Natural killer cell treated with Interleukin-12 subunit alpha and Interleukin-12 subunit beta and Interleukin-15 and Interleukin-18, amount 100 ng/mL, for 72 hours (primary cell): ENCODE results near the gene SPEN. TPM values are rescaled to one million over a fixed set of nuclear protein-coding genes. Genes with fewer than 3 reads are reported as not detected.
"Not testable (repeated sequence)": the region's sequence is repeated elsewhere in the genome, so short reads cannot be mapped to it uniquely, and the experiment has no call there.

Experiments used
- ATAC-seq, 2 donors: fragments of 150-1000 bp; cut with Tn5 transposase in 1 of 2; sonication (Bioruptor Pico), chemical (Tn5 transposase) in 1 of 2; 2 replicates each; pipeline ENCODE4 v1.10.0; 2021
- DNase-seq: peaks from one replicate; pipeline ENCODE4 v3.0.0; 2022; ENCODE audit warnings: low spot score
- H3K27ac Mint-ChIP-seq, 2 donors: 1 replicate in 1 of 2; 2 replicates in 1 of 2; pipeline ENCODE4 v1.8.0; 2022; ENCODE audit warnings: mixed read lengths in 2 of 2, mild to moderate bottlenecking in 1 of 2, moderate library complexity in 1 of 2
- H3K27me3 Mint-ChIP-seq, 2 donors: 1 replicate in 1 of 2; 2 replicates in 1 of 2; pipeline ENCODE4 v1.8.0; 2022; ENCODE audit warnings: mixed read lengths in 2 of 2
- H3K36me3 Mint-ChIP-seq: one replicate; pipeline ENCODE4 v1.8.0; 2022; ENCODE audit warnings: mixed read lengths
- H3K4me1 Mint-ChIP-seq, 2 donors: 1 replicate in 1 of 2; 2 replicates in 1 of 2; pipeline ENCODE4 v1.8.0; 2022; ENCODE audit warnings: low read depth in 2 of 2, mixed read lengths in 2 of 2, mild to moderate bottlenecking in 1 of 2
- H3K4me3 Mint-ChIP-seq: one replicate; pipeline ENCODE4 v1.8.0; 2022; ENCODE audit warnings: mixed read lengths
- H3K9me3 Mint-ChIP-seq: 2 replicates; pipeline ENCODE4 v1.8.0; 2022; ENCODE audit warnings: mixed read lengths
- total RNA-seq, 2 donors: library from RNA; stranded (reverse); gene quantifications; one replicate each; pipeline ENCODE4 v1.2.3, GENCODE V29; 2022

The SPEN gene
- total RNA-seq, 2 donors from 2014 or later = 58.6 to 92.4 TPM

GRCh38 chr1:15908597-15908996, 61.1 kb downstream of the SPEN start:
- H3K9me3 Mint-ChIP-seq = no peaks in the 10 kb centered on the region
- peaks cover 0 to 5% of the 10 kb centered on the region in 2 donors for H3K4me1 Mint-ChIP-seq
- ATAC-seq = no peak
- H3K4me3 Mint-ChIP-seq = no peak overlapping the region
- H3K27me3 Mint-ChIP-seq = no peaks in the 10 kb centered on the region
- H3K36me3 Mint-ChIP-seq = peaks cover 6% of the 10 kb centered on the region
- peak overlapping the region in 1 of 2 donors; percentile 31 for H3K27ac Mint-ChIP-seq
- DNase-seq = no peak

DNA sequence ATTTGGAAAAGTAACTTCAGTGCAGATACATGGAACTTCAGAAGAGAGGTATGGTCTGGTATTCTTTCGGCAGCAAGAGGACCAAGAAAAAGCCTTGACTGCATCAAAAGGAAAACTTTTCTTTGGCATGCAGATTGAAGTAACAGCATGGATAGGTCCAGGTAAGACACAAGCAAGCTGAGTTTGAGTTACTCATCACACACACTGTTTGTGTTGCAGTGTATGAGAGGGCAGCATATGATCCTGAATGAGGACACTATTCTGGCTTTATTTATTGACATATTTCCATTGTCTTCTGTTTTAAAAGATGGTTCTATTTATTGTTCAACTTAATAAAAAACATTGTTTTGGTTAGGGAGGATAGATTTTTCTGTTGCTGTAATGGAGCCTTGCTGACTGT, 63.6 kb downstream of the SPEN start:
- Mint-ChIP-seq H3K4me3 (no peak overlapping the region), H3K36me3 (peaks cover 8% of the 10 kb centered on the region), H3K27ac (no peak overlapping the region), H3K4me1 (peaks cover 7 to 8% of the 10 kb centered on the region in 2 donors), H3K9me3 (no peaks in the 10 kb centered on the region), H3K27me3 (no peaks in the 10 kb centered on the region)
- DNase-seq (no peak), ATAC-seq (no peak)

GRCh38 chr1:15911927-15912326, 64.4 kb downstream of the SPEN start:
- no peaks in the 10 kb centered on the region for H3K9me3 Mint-ChIP-seq
- DNase-seq = no peak
- H3K27ac Mint-ChIP-seq = no peak overlapping the region
- H3K4me1 Mint-ChIP-seq = peaks cover 12 to 15% of the 10 kb centered on the region in 2 donors
- no peak overlapping the region for H3K4me3 Mint-ChIP-seq
- ATAC-seq = no peak
- no peaks in the 10 kb centered on the region for H3K27me3 Mint-ChIP-seq
- H3K36me3 Mint-ChIP-seq = peaks cover 10% of the 10 kb centered on the region

DNA sequence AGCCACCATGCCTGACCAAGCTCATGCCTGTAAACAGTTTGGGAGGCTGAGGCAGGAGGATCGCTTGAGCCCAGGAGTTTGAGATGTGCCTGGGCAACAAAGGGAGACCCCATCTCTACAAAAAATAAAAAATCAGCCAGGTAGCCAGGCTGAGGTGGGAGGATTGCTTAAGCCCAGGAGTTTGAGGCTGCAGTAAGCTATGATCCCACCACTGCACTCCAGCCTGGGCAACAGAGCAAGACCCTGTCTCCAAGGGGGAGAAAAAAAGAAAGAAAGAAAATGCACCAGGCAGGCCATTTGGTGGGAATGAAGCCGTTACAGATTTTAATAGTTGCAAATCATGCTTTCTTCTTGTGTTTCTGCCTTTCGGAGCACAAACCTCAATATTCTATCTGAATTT, 66.1 kb downstream of the SPEN start:
- H3K4me1 Mint-ChIP-seq = peaks cover 20% of the 10 kb centered on the region in 2 donors
- DNase-seq, H3K27me3 Mint-ChIP-seq, ATAC-seq, H3K27ac Mint-ChIP-seq, H3K36me3 Mint-ChIP-seq, H3K4me3 Mint-ChIP-seq, H3K9me3 Mint-ChIP-seq: not testable (repeated sequence)

DNA sequence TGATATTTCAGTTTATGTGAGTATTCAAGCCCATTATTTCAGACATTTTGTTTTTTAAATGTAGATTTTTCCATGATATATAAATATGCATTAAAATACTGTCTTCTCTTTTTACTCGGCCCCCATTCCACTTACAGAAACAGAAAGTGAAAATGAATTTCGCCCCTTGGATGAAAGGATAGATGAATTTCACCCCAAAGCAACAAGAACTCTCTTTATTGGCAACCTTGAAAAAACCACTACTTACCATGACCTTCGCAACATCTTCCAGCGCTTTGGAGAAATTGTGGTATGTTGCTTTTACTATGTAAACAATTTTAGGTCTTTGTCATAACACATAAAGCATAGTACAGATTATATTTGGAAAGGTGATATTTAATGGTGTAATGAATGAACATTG, 68.5 kb downstream of the SPEN start:
- peaks cover 8% of the 10 kb centered on the region for H3K36me3 Mint-ChIP-seq
- ATAC-seq (no peak), DNase-seq (no peak)
- no peaks in the 10 kb centered on the region for H3K27me3 Mint-ChIP-seq
- H3K4me3 Mint-ChIP-seq = peak overlapping the region; percentile 67
- H3K4me1 Mint-ChIP-seq = peaks cover 30% of the 10 kb centered on the region in 2 donors
- no peaks in the 10 kb centered on the region for H3K9me3 Mint-ChIP-seq
- peak overlapping the region; percentile 61 to 88 for H3K27ac Mint-ChIP-seq

DNA sequence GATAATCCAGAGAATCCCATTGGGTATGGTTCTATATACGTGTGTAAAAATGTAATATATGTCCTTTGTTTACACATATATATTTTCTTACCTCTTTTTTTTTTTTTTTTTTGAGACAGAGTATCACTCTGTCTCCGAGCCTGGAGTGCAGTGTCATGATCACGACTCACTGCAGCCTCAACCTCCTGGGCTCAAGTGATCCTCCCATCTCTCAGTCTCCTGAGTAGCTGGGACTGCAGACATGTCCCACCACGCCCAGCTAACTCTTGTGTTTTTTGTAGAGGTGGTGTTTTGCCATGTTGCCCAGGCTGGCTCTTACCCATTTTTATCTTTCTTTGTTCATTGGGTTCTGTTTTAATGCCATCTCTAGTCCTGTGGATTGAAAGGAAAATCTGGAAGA, 68.9 kb downstream of the SPEN start:
- H3K27ac Mint-ChIP-seq = peak overlapping the region; percentile 61 to 88
- H3K27me3 Mint-ChIP-seq = no peaks in the 10 kb centered on the region
- peaks cover 29 to 30% of the 10 kb centered on the region in 2 donors for H3K4me1 Mint-ChIP-seq
- no peaks in the 10 kb centered on the region for H3K9me3 Mint-ChIP-seq
- peak overlapping the region; percentile 67 for H3K4me3 Mint-ChIP-seq
- ATAC-seq (peak; percentile 20 to 44), DNase-seq (no peak)
- H3K36me3 Mint-ChIP-seq = peaks cover 12% of the 10 kb centered on the region

- Mint-ChIP-seq H3K27ac (peak overlapping the region; percentile 61 to 88), H3K4me3 (peak overlapping the region; percentile 67), H3K9me3 (no peaks in the 10 kb centered on the region), H3K36me3 (peaks cover 17% of the 10 kb centered on the region), H3K27me3 (no peaks in the 10 kb centered on the region), H3K4me1 (peaks cover 27 to 30% of the 10 kb centered on the region in 2 donors)
- no peak for DNase-seq
- peak; percentile 70 to 71 for ATAC-seq
Observed at GRCh38 chr1:15916916-15917315, 69.4 kb downstream of the SPEN start.

DNA sequence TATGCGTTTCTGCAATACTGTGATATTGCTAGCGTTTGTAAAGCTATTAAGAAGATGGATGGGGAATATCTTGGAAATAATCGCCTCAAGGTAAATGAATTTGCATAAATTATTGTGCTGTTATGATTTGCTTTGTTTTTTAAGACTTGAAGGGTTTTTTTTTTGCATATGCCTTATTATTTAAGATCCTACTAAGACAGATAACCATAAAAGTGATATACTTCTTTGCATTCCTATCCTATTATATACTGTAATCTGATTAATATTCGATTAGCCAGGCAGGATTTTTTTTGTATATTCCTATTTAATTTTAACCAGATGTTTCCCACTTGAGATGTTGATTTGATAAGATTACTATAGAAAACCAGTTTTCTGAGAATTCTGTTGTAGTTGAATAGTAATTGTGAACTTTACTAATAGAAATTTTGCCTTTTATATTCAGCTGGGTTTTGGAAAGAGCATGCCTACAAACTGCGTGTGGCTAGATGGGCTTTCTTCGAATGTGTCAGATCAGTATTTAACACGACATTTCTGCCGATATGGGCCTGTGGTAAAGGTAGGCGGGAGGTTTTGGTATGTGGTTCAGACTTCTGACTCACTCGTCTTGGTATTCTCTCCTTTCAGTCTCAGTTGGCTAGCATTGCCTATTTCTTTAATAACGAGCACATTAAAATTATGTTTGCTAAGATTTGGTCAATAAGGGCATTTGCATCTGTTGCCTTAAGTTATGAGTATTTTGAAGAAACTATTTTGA, 71.6 kb downstream of the SPEN start:
- Mint-ChIP-seq H3K27me3 (no peaks in the 10 kb centered on the region), H3K9me3 (no peaks in the 10 kb centered on the region), H3K4me3 (peak overlapping the region; percentile 76), H3K36me3 (peaks cover 21% of the 10 kb centered on the region), H3K27ac (peak overlapping the region; percentile 59 to 70), H3K4me1 (peaks cover 27 to 30% of the 10 kb centered on the region in 2 donors)
- DNase-seq (peak; percentile 84), ATAC-seq (peak; percentile 93 to 97)

GRCh38 chr1:15923241-15923640, 75.7 kb downstream of the SPEN start:
- no peak overlapping the region for H3K4me3 Mint-ChIP-seq

GRCh38 chr1:15926448-15926847, 78.9 kb downstream of the SPEN start:
- H3K27ac Mint-ChIP-seq, ATAC-seq, H3K4me3 Mint-ChIP-seq, DNase-seq, H3K9me3 Mint-ChIP-seq, H3K27me3 Mint-ChIP-seq: not testable (repeated sequence)
- peaks cover 9 to 12% of the 10 kb centered on the region in 2 donors for H3K4me1 Mint-ChIP-seq
- peaks cover 46% of the 10 kb centered on the region for H3K36me3 Mint-ChIP-seq

More at GRCh38 chr1:15923241-15923640, 75.7 kb downstream of the SPEN start:
- Mint-ChIP-seq H3K4me1 (peaks cover 15 to 17% of the 10 kb centered on the region in 2 donors), H3K27me3 (no peaks in the 10 kb centered on the region), H3K36me3 (peaks cover 22% of the 10 kb centered on the region), H3K9me3 (no peaks in the 10 kb centered on the region), H3K27ac (no peak overlapping the region)
- DNase-seq = no peak
- no peak for ATAC-seq

DNA sequence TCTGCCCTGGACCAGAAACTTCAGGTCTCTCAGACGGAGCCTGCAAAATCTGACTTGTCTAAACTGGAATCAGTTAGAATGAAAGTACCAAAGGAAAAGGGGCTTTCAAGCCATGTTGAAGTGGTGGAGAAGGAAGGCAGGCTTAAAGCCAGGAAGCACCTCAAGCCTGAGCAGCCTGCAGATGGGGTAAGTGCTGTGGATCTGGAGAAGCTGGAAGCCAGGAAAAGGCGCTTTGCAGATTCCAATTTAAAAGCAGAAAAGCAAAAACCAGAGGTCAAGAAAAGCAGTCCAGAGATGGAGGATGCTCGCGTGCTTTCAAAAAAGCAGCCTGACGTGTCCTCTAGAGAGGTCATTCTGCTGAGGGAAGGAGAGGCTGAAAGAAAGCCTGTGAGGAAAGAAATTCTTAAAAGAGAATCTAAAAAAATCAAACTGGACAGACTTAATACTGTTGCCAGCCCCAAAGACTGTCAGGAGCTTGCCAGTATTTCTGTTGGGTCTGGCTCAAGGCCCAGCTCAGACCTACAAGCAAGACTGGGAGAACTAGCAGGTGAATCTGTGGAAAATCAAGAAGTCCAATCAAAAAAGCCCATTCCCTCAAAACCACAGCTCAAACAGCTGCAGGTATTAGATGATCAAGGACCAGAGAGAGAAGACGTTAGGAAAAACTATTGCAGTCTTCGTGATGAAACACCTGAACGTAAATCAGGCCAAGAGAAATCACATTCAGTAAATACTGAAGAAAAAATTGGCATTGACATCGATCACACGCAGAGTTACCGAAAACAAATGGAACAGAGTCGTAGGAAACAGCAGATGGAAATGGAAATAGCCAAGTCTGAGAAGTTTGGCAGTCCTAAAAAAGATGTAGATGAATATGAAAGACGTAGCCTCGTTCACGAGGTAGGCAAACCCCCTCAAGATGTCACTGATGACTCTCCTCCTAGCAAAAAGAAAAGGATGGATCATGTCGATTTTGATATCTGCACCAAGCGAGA, 81.8 kb downstream of the SPEN start:
- peaks cover 45% of the 10 kb centered on the region for H3K36me3 Mint-ChIP-seq
- peak overlapping the region; percentile 39 to 64 for H3K27ac Mint-ChIP-seq
- H3K4me1 Mint-ChIP-seq = peaks cover 9 to 12% of the 10 kb centered on the region in 2 donors
- no peak overlapping the region for H3K4me3 Mint-ChIP-seq
- no peaks in the 10 kb centered on the region for H3K27me3 Mint-ChIP-seq
- no peaks in the 10 kb centered on the region for H3K9me3 Mint-ChIP-seq
- ATAC-seq = no peak
- DNase-seq = no peak

DNA sequence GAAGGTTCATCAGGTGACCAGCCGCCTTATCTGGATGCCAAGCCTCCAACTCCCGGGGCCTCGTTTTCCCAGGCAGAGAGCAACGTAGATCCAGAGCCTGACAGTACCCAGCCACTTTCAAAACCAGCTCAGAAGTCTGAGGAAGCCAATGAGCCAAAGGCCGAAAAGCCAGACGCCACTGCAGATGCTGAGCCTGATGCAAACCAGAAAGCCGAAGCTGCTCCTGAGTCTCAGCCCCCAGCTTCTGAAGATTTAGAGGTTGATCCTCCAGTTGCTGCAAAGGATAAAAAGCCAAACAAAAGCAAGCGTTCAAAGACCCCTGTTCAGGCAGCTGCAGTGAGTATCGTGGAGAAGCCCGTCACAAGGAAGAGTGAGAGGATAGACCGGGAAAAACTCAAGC, 83.9 kb downstream of the SPEN start:
- H3K36me3 Mint-ChIP-seq = peaks cover 45% of the 10 kb centered on the region
- H3K4me3 Mint-ChIP-seq = no peak overlapping the region
- no peaks in the 10 kb centered on the region for H3K9me3 Mint-ChIP-seq
- peak overlapping the region in 1 of 2 donors; percentile 64 for H3K27ac Mint-ChIP-seq
- no peaks in the 10 kb centered on the region for H3K27me3 Mint-ChIP-seq
- DNase-seq (no peak), ATAC-seq (no peak)
- H3K4me1 Mint-ChIP-seq = peaks cover 12 to 15% of the 10 kb centered on the region in 2 donors

- H3K36me3 Mint-ChIP-seq = peaks cover 45% of the 10 kb centered on the region
- no peaks in the 10 kb centered on the region for H3K27me3 Mint-ChIP-seq
- peak overlapping the region; percentile 16 to 64 for H3K27ac Mint-ChIP-seq
Observed at GRCh38 chr1:15931884-15932283, 84.4 kb downstream of the SPEN start.

DNA sequence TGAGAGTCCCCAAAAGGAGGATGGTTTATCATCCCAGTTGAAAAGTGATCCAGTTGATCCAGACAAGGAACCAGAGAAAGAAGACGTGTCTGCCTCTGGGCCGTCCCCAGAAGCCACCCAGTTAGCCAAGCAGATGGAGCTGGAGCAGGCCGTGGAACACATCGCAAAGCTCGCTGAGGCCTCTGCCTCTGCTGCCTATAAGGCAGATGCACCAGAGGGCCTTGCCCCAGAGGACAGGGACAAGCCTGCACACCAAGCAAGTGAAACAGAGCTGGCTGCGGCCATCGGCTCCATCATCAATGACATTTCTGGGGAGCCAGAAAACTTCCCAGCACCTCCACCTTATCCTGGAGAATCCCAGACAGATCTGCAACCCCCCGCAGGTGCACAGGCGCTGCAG, 85.1 kb downstream of the SPEN start:
- peak overlapping the region; percentile 16 to 64 for H3K27ac Mint-ChIP-seq
- H3K36me3 Mint-ChIP-seq = peaks cover 49% of the 10 kb centered on the region
- DNase-seq = no peak

More at GRCh38 chr1:15931884-15932283, 84.4 kb downstream of the SPEN start:
- Mint-ChIP-seq H3K4me1 (peaks cover 12 to 15% of the 10 kb centered on the region in 2 donors), H3K4me3 (no peak overlapping the region), H3K9me3 (no peaks in the 10 kb centered on the region)
- ATAC-seq (no peak), DNase-seq (no peak)

More for the DNA sequence above, 85.1 kb downstream of the SPEN start:
- Mint-ChIP-seq H3K27me3 (no peaks in the 10 kb centered on the region), H3K4me1 (peaks cover 16 to 19% of the 10 kb centered on the region in 2 donors), H3K9me3 (no peaks in the 10 kb centered on the region), H3K4me3 (no peak overlapping the region)
- no peak for ATAC-seq
